HG02885 (cell line): ENCODE results near the gene CACNA2D3.

Source experiments
- ATAC-seq: cut with Tn5 transposase; IDR thresholded peaks from one replicate; pipeline ENCODE4 v1.9.1; 2021; ENCODE audit warnings: mild to moderate bottlenecking; ENCODE audit not compliant: unreplicated experiment, poor library complexity

CACNA2D3 gene

GRCh38 chr3:54511766-54512365, 389.5 kb downstream of the CACNA2D3 start:
- ATAC-seq, result no peak

- ATAC-seq, result no peak
Measured at GRCh38 chr3:54514006-54514405, 391.7 kb downstream of the CACNA2D3 start.

- no peak for ATAC-seq
Measured at GRCh38 chr3:54514416-54514815, 392.1 kb downstream of the CACNA2D3 start.

GRCh38 chr3:54515441-54516213, 393.3 kb downstream of the CACNA2D3 start:
- no peak for ATAC-seq

- ATAC-seq, result no peak
Measured at GRCh38 chr3:54517424-54517823, 395.1 kb downstream of the CACNA2D3 start.

GRCh38 chr3:54518011-54518675, 395.8 kb downstream of the CACNA2D3 start:
- no peak for ATAC-seq

- ATAC-seq, result no peak
Measured at GRCh38 chr3:54519493-54519892, 397.1 kb downstream of the CACNA2D3 start.

GRCh38 chr3:54520060-54520459, 397.7 kb downstream of the CACNA2D3 start:
- no peak for ATAC-seq

- ATAC-seq, result no peak
Measured at GRCh38 chr3:54527521-54527920, 405.2 kb downstream of the CACNA2D3 start.

GRCh38 chr3:54527953-54528352, 405.6 kb downstream of the CACNA2D3 start:
- ATAC-seq, result no peak

GRCh38 chr3:54528668-54529067, 406.3 kb downstream of the CACNA2D3 start:
- ATAC-seq, result no peak

GRCh38 chr3:54530091-54530490, 407.7 kb downstream of the CACNA2D3 start:
- no peak for ATAC-seq

GRCh38 chr3:54530944-54531343, 408.6 kb downstream of the CACNA2D3 start:
- ATAC-seq, result no peak

GRCh38 chr3:54531741-54532140, 409.4 kb downstream of the CACNA2D3 start:
- no peak for ATAC-seq

GRCh38 chr3:54533856-54534255, 411.5 kb downstream of the CACNA2D3 start:
- no peak for ATAC-seq

- no peak for ATAC-seq
Measured at GRCh38 chr3:54535619-54536018, 413.3 kb downstream of the CACNA2D3 start.

- ATAC-seq, result no peak
Measured at GRCh38 chr3:54536450-54536849, 414.1 kb downstream of the CACNA2D3 start.

GRCh38 chr3:54537506-54537905, 415.2 kb downstream of the CACNA2D3 start:
- ATAC-seq, result no peak

GRCh38 chr3:54538346-54538745, 416.0 kb downstream of the CACNA2D3 start:
- no peak for ATAC-seq

GRCh38 chr3:54541369-54541768, 419.0 kb downstream of the CACNA2D3 start:
- ATAC-seq, result no peak

GRCh38 chr3:54543446-54543845, 421.1 kb downstream of the CACNA2D3 start:
- no peak for ATAC-seq
